Caco-2 (cell line): ENCODE measurements around the gene NFASC. TPM values are rescaled to one million over a fixed set of nuclear protein-coding genes. Genes with fewer than 3 reads are reported as not detected.

ENCODE experiments used
- BruUV-seq: library from RNA; stranded (reverse); fragments of 400-500 nt; replicated peaks from 2 replicates; lab custom pipeline; 2021; lab: Mats Ljungman, UMichigan
- CTCF ChIA-PET: fragments of 300-600 bp; sonication (Branson Sonifier 250); formaldehyde crosslinking; loops from one replicate; lab custom pipeline; 2022; ENCODE audit warnings: antibody characterized with exemption; lab: Charles Lee
- POLR2A ChIA-PET: fragments of 300-600 bp; sonication (Branson Sonifier 250); formaldehyde crosslinking; loops from one replicate; lab custom pipeline; 2022; ENCODE audit warnings: antibody characterized with exemption; lab: Charles Lee
- DNase-seq, 2 experiments: peaks; one replicate each; pipeline versions ENCODE4 v3.0.0 to v3.0.0-alpha.2; 2020 to 2022
- H3K27me3 ChIP-seq: replicated peaks from 2 replicates; pipeline ENCODE4 v1.6.0; 2011; ENCODE audit warnings: low read length; ENCODE audit not compliant: control insufficient read depth, insufficient read depth
- H3K36me3 ChIP-seq: 2 replicates; pipeline ENCODE4 v1.5.1; 2011; ENCODE audit warnings: low read length; ENCODE audit not compliant: control insufficient read depth, insufficient read depth
- H3K4me1 ChIP-seq: fragments of 250-450 bp; sonication (Bioruptor Pico); 2 replicates; pipeline ENCODE4 v1.5.1; 2020; ENCODE audit warnings: mild to moderate bottlenecking
- H3K4me3 ChIP-seq: 2 replicates; pipeline ENCODE4 v1.5.1; 2011; ENCODE audit warnings: low read depth, mild to moderate bottlenecking, control low read depth, low read length
- H3K9me3 ChIP-seq: fragments of 250-450 bp; sonication (Bioruptor Pico); 2 replicates; pipeline ENCODE4 v1.5.1; 2020; ENCODE audit warnings: mild to moderate bottlenecking, moderate library complexity
- H3K27ac Mint-ChIP-seq: one replicate; pipeline ENCODE4 v1.8.0; 2022; ENCODE audit warnings: mixed read lengths; ENCODE audit not compliant: unreplicated experiment
- H3K27me3 Mint-ChIP-seq: one replicate; pipeline ENCODE4 v1.8.0; 2022; ENCODE audit warnings: mixed read lengths; ENCODE audit not compliant: insufficient read depth, unreplicated experiment
- H3K36me3 Mint-ChIP-seq: one replicate; pipeline ENCODE4 v1.8.0; 2022; ENCODE audit warnings: mild to moderate bottlenecking, mixed read lengths; ENCODE audit not compliant: insufficient read depth, unreplicated experiment
- H3K4me1 Mint-ChIP-seq: one replicate; pipeline ENCODE4 v1.8.0; 2022; ENCODE audit warnings: low read depth, mixed read lengths; ENCODE audit not compliant: unreplicated experiment
- H3K4me3 Mint-ChIP-seq: one replicate; pipeline ENCODE4 v1.8.0; 2022; ENCODE audit warnings: mild to moderate bottlenecking, moderate library complexity, mixed read lengths; ENCODE audit not compliant: unreplicated experiment
- H3K9me3 Mint-ChIP-seq: one replicate; pipeline ENCODE4 v1.8.0; 2022; ENCODE audit warnings: mixed read lengths; ENCODE audit not compliant: unreplicated experiment
- CTCF ChIP-seq, 2 experiments: fragments of 200-600 bp in 1 of 2; IDR thresholded peaks; 1 replicate in 1 of 2; 2 replicates in 1 of 2; pipeline versions ENCODE4 v1.5.1 to v1.8.0; 2011 to 2022; ENCODE audit warnings: antibody characterized with exemption in 1 of 2, control low read depth in 1 of 2, inconsistent platforms in 1 of 2, low read depth in 1 of 2, low read length in 1 of 2, mild to moderate bottlenecking in 1 of 2, moderate library complexity in 1 of 2; ENCODE audit not compliant: insufficient read depth in 1 of 2, severe bottlenecking in 1 of 2, unreplicated experiment in 1 of 2
- intact Hi-C: fragments of 100-400 bp; cut with micrococcal nuclease; formaldehyde crosslinking; loops from one replicate; pipeline ENCODE4 v1.10.0; 2022; ENCODE audit not compliant: unreplicated experiment
- total RNA-seq: library from RNA; stranded (reverse); gene quantifications from 2 replicates; pipeline ENCODE4 v1.2.3, GENCODE V29; 2022

The NFASC gene
- total RNA-seq, 1 experiment from 2014 or later, result 1.3 TPM

DNA sequence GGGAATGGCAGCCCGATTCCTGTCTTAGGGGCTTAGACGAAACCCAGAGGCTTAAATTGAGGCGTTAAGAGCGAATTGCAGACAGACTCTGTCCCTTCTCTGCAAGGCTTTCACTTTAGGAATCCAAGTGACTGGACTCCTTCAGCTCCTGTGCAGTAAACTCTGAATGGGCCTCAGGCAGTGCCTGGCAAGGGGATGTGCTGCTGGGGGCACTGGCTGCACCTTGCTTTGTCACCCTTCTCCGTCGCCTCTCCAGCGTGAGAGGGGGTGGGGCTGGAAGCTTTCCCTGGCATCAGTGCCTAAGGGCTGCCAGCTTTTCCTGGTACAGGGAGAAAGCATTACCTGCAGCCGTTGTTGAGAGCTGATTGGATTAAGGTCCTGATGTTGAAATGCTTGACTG, 39.9 kb upstream of the NFASC start:
- Mint-ChIP-seq H3K4me3 (no peak overlapping the region), H3K27me3 (peaks cover 20% of the 10 kb centered on the region), H3K4me1 (no peaks in the 10 kb centered on the region), H3K36me3 (no peaks in the 10 kb centered on the region), H3K9me3 (no peaks in the 10 kb centered on the region), H3K27ac (no peak overlapping the region)
- intact Hi-C loops, result no loop called here
- no peak for TF ChIP-seq CTCF (IDR thresholded peaks at IDR 0.05; ENCODE audit: insufficient read depth in 1 of 2, low read depth in 1 of 2, low read length in 1 of 2, severe bottlenecking in 1 of 2, unreplicated experiment in 1 of 2)
- DNase-seq, result no peak
- no peak overlapping the region for H3K4me3 ChIP-seq
- ChIA-PET POLR2A (interaction anchor here (0.6 kb wide), 1 partner anchor 607 kb away, joined by 7 read pairs; no protein-coding TSS in a partner anchor), CTCF (no interaction called here)
- no TSS peak for BruUV-seq
- H3K27me3 ChIP-seq, result no peaks in the 10 kb centered on the region; the same call in none of the 2 replicates
- H3K4me1 ChIP-seq, result no peaks in the 10 kb centered on the region
- no peaks in the 10 kb centered on the region for H3K36me3 ChIP-seq
- no peaks in the 10 kb centered on the region for H3K9me3 ChIP-seq

DNA sequence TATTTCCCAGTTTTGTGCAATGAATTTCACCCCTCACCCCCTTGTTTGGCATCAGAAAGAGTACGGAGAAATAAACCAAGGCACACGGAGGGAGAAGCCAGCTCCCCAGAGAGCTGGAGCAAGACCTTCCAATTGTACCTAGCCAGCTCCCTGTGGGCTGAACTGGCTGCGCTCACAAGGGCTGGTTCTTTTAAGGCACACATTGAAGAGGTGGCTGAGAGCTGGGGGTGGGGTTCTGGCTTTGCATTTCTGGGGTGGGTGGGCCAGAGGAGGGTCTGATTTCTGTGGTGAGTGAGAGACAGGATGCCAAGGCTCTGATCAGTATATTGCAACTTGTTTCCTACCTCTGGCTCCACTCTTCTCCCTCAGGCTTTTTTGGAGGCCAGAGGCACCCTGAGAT, 39.5 kb upstream of the NFASC start:
- CTCF ChIA-PET, result no interaction called here
- Mint-ChIP-seq H3K27me3 (peaks cover 20% of the 10 kb centered on the region), H3K4me1 (no peaks in the 10 kb centered on the region), H3K4me3 (no peak overlapping the region), H3K36me3 (no peaks in the 10 kb centered on the region), H3K27ac (no peak overlapping the region), H3K9me3 (no peaks in the 10 kb centered on the region)
- no peaks in the 10 kb centered on the region for H3K4me1 ChIP-seq
- no peak for TF ChIP-seq CTCF (IDR thresholded peaks at IDR 0.05; ENCODE audit: insufficient read depth in 1 of 2, low read depth in 1 of 2, low read length in 1 of 2, severe bottlenecking in 1 of 2, unreplicated experiment in 1 of 2)
- no peaks in the 10 kb centered on the region for H3K9me3 ChIP-seq
- intact Hi-C loops, result no loop called here
- BruUV-seq, result no TSS peak
- H3K27me3 ChIP-seq, result no peaks in the 10 kb centered on the region; the same call in none of the 2 replicates
- H3K36me3 ChIP-seq, result no peaks in the 10 kb centered on the region
- no peak overlapping the region for H3K4me3 ChIP-seq
- POLR2A ChIA-PET, result interaction anchor here (0.6 kb wide), 1 partner anchor 607 kb away, joined by 7 read pairs; no protein-coding TSS in a partner anchor
- DNase-seq, result no peak

- Histone ChIP-seq H3K9me3 (no peaks in the 10 kb centered on the region), H3K36me3 (no peaks in the 10 kb centered on the region), H3K4me1 (no peaks in the 10 kb centered on the region), H3K4me3 (no peak overlapping the region), H3K27me3 (no peaks in the 10 kb centered on the region; the same call in 1 of the 2 replicates)
- intact Hi-C loops, result no loop called here
- ChIA-PET CTCF (no interaction called here), POLR2A (no interaction called here)
- no peak overlapping the region for H3K27ac Mint-ChIP-seq
- TF ChIP-seq CTCF (IDR thresholded peaks at IDR 0.05; ENCODE audit: insufficient read depth in 1 of 2, low read depth in 1 of 2, low read length in 1 of 2, severe bottlenecking in 1 of 2, unreplicated experiment in 1 of 2), result no peak
- H3K36me3 Mint-ChIP-seq, result no peaks in the 10 kb centered on the region
- peaks cover 15% of the 10 kb centered on the region for H3K27me3 Mint-ChIP-seq
- H3K4me1 Mint-ChIP-seq, result no peaks in the 10 kb centered on the region
- H3K4me3 Mint-ChIP-seq, result no peak overlapping the region
- no peaks in the 10 kb centered on the region for H3K9me3 Mint-ChIP-seq
- DNase-seq, result no peak
- no TSS peak for BruUV-seq
Measured at GRCh38 chr1:204834336-204834735, 36.3 kb upstream of the NFASC start.
